ENCODE results near the gene SLC7A8.

DNA sequence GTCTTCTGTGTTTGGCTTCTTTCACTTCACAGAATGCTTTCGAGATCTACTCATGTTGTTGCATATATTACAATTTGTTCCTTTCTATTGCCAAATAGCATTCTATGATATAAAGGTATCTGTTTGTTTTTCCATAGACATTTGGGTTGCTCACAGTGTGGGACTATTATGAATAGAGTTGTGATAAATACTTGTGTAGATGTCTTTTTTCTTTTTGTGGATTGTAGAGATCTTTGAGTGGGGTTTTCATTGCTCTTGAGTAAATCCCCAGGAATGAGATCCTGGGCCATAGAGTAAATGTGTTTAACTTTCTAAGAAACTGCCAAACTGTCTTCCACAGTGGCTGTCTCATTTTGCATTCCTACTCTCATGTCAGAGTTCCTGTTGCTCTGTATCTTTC is 39.5 kb downstream of the SLC7A8 start:
- TF ChIP-seq, protein P1, sequence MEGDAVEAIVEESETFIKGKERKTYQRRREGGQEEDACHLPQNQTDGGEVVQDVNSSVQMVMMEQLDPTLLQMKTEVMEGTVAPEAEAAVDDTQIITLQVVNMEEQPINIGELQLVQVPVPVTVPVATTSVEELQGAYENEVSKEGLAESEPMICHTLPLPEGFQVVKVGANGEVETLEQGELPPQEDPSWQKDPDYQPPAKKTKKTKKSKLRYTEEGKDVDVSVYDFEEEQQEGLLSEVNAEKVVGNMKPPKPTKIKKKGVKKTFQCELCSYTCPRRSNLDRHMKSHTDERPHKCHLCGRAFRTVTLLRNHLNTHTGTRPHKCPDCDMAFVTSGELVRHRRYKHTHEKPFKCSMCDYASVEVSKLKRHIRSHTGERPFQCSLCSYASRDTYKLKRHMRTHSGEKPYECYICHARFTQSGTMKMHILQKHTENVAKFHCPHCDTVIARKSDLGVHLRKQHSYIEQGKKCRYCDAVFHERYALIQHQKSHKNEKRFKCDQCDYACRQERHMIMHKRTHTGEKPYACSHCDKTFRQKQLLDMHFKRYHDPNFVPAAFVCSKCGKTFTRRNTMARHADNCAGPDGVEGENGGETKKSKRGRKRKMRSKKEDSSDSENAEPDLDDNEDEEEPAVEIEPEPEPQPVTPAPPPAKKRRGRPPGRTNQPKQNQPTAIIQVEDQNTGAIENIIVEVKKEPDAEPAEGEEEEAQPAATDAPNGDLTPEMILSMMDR (IDR thresholded peaks at IDR 0.05) = no peak
- TF ChIP-seq POLR2A (IDR thresholded peaks at IDR 0.05) = no peak
- TF ChIP-seq EP300 (IDR thresholded peaks at IDR 0.05) = no peak
- TF ChIP-seq POLR2AphosphoS5 (IDR thresholded peaks at IDR 0.05) = no peak

All from suprapubic skin (tissue), 4 donors.